SH-SY5Y (cell line): ENCODE results near the gene COL18A1.

Experiments
- GATA2 ChIP-seq: IDR thresholded peaks from 2 replicates; pipeline ENCODE4 v1.6.1; 2011; ENCODE audit warnings: mild to moderate bottlenecking, low read depth, low read length
- GATA3 ChIP-seq: IDR thresholded peaks from 2 replicates; pipeline ENCODE4 v1.6.1; 2011; ENCODE audit warnings: low read depth, mild to moderate bottlenecking, low read length, moderate library complexity

DNA sequence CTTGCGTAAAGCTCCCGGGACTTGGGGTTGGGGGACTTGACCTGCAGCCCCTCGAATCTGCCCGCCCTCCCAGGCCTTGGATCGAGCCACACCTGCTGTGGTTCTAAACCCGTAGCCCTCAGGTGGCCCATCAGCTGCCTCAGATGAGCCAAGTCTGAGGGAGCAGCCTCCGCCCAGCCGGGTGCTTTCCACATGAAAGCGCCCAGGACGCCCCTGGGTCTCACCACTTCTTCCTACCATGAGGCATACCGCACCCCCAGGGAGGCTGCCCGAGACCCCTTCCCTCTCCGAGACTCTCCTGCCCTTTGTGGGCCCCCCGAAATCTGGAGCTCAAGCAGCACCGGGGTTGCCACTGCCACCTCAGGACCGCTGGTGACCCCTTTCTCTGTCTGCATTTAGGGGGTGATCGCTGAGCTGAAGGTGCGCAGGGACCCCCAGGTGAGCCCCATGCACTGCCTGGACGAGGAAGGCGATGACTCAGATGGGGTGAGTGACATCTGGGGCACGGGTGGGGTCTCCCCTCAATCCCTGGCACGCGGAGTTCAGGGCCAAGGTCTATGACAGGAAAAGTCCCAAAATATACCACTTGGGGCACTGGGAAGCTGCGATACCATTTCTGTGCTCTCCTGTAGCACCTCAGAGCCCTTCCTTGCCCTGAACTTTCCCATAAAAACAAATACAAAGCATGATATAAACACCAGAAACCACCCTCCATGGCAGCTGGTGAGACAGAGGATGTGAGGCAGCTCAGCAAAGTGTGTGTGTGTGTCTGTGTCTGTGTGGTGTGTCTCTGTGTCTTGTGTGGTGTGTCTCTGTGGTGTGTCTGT lies 68.7 kb downstream of the COL18A1 start:
- TF ChIP-seq GATA2 (no peak), GATA3 (no peak)
